Neural progenitor cell (in vitro differentiated cells): ENCODE measurements around the gene ZDHHC14.

Experiments used
- EZH2phosphoT487 ChIP-seq: fragments of 200-600 bp; sonication (generic); IDR thresholded peaks from 2 replicates; pipeline ENCODE4 v1.6.1; 2017; ENCODE audit warnings: antibody characterized with exemption
- TF ChIP-seq, protein P1 (sequence below): fragments of 200-600 bp; sonication (generic); IDR thresholded peaks from 2 replicates; pipeline ENCODE4 v1.5.1; 2017; ENCODE audit warnings: antibody characterized with exemption, mild to moderate bottlenecking

DNA sequence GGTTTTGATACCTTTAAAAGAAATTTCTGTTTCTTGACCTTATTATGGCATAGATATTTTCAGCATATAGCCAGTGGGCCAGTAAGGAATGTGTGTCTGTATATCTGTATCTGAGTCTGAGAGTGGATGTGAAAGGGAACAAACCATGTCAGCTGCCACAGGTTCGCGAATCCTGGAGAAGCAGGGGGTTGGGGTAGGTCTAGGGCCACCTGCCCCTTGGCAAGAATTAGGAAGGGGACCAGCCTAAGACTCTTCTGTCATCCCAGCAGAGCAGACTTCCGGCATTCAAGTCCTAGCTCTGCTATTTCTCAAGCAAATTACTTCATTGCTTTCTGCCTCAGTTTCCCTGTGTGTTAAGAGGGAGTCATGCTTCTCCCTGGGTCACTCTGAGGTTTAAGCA is 261.7 kb downstream of the ZDHHC14 start:
- TF ChIP-seq, protein P1, sequence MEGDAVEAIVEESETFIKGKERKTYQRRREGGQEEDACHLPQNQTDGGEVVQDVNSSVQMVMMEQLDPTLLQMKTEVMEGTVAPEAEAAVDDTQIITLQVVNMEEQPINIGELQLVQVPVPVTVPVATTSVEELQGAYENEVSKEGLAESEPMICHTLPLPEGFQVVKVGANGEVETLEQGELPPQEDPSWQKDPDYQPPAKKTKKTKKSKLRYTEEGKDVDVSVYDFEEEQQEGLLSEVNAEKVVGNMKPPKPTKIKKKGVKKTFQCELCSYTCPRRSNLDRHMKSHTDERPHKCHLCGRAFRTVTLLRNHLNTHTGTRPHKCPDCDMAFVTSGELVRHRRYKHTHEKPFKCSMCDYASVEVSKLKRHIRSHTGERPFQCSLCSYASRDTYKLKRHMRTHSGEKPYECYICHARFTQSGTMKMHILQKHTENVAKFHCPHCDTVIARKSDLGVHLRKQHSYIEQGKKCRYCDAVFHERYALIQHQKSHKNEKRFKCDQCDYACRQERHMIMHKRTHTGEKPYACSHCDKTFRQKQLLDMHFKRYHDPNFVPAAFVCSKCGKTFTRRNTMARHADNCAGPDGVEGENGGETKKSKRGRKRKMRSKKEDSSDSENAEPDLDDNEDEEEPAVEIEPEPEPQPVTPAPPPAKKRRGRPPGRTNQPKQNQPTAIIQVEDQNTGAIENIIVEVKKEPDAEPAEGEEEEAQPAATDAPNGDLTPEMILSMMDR = no peak
- no peak for TF ChIP-seq EZH2phosphoT487
